Erythroblast (primary cell): ENCODE results near the gene GDF10.

Source experiments
- GATA1 ChIP-seq: IDR thresholded peaks from 2 replicates; pipeline ENCODE4 v1.6.1; 2011; ENCODE audit warnings: low read depth, mild to moderate bottlenecking, control low read depth, low read length, moderate library complexity
- POLR2A ChIP-seq: IDR thresholded peaks from 2 replicates; pipeline ENCODE4 v1.6.1; 2011; ENCODE audit warnings: mild to moderate bottlenecking, low read length

GRCh38 chr10:47351899-47352815 is 52.2 kb downstream of the GDF10 start:
- TF ChIP-seq POLR2A (no peak), GATA1 (no peak)
